Skeletal muscle tissue (tissue), 4 donors: ENCODE data around the gene DOK6. TPM values are rescaled to one million over a fixed set of nuclear protein-coding genes. Genes with fewer than 3 reads are reported as not detected.

ENCODE experiments used
- H3K27ac ChIP-seq: one replicate; pipeline ENCODE4 v1.7.0; 2013; ENCODE audit warnings: mild to moderate bottlenecking, low read depth, low read length, inconsistent platforms
- H3K27me3 ChIP-seq, 3 donors: one replicate each; pipeline ENCODE4 v1.7.0; 2013; ENCODE audit warnings: low read length in 3 of 3; ENCODE audit not compliant: control insufficient read depth in 3 of 3, insufficient read depth in 3 of 3
- H3K36me3 ChIP-seq, 3 donors: one replicate each; pipeline ENCODE4 v1.7.0; 2013; ENCODE audit warnings: low read length in 3 of 3; ENCODE audit not compliant: control insufficient read depth in 3 of 3, insufficient read depth in 3 of 3
- H3K4me1 ChIP-seq, 3 donors: one replicate each; pipeline ENCODE4 v1.7.0; 2013; ENCODE audit warnings: low read length in 3 of 3, mild to moderate bottlenecking in 3 of 3; ENCODE audit not compliant: control insufficient read depth in 3 of 3, insufficient read depth in 3 of 3
- H3K4me3 ChIP-seq, 3 donors: one replicate each; pipeline ENCODE4 v1.7.0; 2013; ENCODE audit warnings: low read length in 3 of 3
- H3K9ac ChIP-seq, 3 donors: one replicate each; pipeline ENCODE4 v1.7.0; 2013; ENCODE audit warnings: low read length in 3 of 3, mild to moderate bottlenecking in 3 of 3, moderate library complexity in 2 of 3, low read depth in 1 of 3
- H3K9me3 ChIP-seq, 3 donors: one replicate each; pipeline ENCODE4 v1.7.0; 2013; ENCODE audit warnings: low read length in 3 of 3; ENCODE audit not compliant: control insufficient read depth in 3 of 3
- total RNA-seq: library from RNA; depleted of rRNA; stranded (reverse); fragments of >200 nt; gene quantifications from one replicate; pipeline ENCODE4 v1.2.3, GENCODE V29; 2014
- donor health status: Osteomylitis.

Gene DOK6
- total RNA-seq, 1 donor from 2014 or later: 3.1 TPM

DNA sequence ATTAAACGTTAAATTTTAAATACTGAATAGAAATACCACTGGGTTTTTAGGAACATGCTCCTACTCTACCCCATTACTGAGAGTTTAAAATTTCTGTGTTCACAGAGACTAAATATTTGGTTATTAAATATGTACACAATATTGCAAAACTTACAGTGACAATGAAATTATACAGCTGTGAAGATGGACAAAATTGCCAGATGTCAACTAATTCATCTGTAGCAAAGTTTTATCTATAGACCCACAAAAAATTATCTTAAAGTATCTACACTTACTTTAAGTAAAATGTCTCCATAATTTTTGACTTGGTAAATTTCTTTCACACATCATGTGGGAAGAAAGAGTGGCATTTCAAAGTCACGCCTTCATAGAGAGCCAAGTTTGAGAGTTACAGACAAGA, 333.8 kb downstream of the DOK6 start:
- no peak overlapping the region for H3K27ac ChIP-seq
- no peaks in the 10 kb centered on the region for H3K9me3 ChIP-seq
- no peaks in the 10 kb centered on the region for H3K36me3 ChIP-seq
- no peaks in the 10 kb centered on the region for H3K4me1 ChIP-seq
- H3K4me3 ChIP-seq: no peak overlapping the region
- H3K27me3 ChIP-seq: no peaks in the 10 kb centered on the region
- no peak overlapping the region for H3K9ac ChIP-seq

DNA sequence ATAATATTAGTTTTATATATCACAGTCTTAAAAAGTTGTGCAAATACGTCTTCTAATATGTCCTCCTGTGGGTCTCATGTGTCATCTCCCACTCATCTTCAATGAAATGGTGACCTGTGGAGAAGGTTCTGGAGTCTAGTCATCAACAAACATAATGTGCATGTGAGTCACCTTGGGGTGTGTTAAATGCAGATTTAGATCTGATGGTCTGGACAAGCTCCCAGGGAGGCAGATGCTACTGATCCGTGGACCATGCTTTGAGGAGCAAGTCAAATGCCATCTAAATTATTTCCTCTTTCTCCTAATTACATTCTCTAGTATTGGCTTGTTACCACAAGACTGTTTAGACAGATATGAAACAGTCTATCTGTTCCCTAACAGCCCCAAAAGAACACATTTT, 336.0 kb downstream of the DOK6 start:
- Histone ChIP-seq H3K27ac (no peak overlapping the region), H3K9ac (no peak overlapping the region)

DNA sequence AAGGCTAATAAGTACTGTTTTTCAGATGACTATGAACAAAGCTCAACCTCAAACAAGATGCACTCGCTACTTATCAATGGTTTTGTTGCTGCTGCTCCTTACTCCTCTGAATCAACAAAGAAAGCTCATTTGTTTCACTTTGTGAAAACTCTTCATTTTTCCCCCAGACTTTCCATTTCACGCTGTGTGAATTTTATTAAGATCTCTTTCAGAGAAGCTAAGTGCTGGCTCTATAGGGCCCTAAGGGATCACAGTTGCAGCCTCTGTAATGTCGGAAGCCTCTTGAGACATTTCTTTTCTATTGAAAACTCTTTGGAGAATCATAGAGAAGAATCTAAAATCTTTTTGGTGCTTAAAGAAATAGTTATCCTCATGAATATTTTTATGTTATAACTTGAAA, 337.2 kb downstream of the DOK6 start:
- H3K27ac ChIP-seq: no peak overlapping the region
- H3K4me1 ChIP-seq: no peaks in the 10 kb centered on the region
- H3K4me3 ChIP-seq: no peak overlapping the region
- H3K9ac ChIP-seq: no peak overlapping the region
- H3K27me3 ChIP-seq: no peaks in the 10 kb centered on the region
- H3K9me3 ChIP-seq: no peaks in the 10 kb centered on the region
- H3K36me3 ChIP-seq: no peaks in the 10 kb centered on the region

More for the DNA sequence above, 336.0 kb downstream of the DOK6 start:
- no peaks in the 10 kb centered on the region for H3K36me3 ChIP-seq
- H3K4me3 ChIP-seq: peak overlapping the region in 1 of 3 donors; percentile 17
- no peaks in the 10 kb centered on the region for H3K9me3 ChIP-seq
- no peaks in the 10 kb centered on the region for H3K4me1 ChIP-seq
- H3K27me3 ChIP-seq: no peaks in the 10 kb centered on the region

DNA sequence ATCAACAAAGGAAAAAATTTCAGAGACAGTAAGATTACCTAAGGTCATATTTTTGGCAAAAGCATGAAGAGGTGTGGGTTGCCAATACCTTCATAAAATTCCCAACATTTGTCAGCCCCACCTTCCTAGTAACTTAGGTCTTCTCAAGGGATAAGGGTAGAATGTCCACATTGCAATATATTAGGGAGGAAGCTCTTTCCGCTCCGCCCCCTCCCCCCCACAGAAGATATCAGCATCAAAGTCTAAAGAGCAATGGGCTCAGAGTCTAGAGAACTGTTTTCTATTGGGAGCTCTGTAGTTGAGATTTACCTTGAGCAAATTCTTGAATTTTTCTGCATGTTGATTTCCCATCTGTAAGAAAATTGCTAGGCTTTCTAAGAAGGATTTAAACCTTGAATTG, 346.7 kb downstream of the DOK6 start:
- Histone ChIP-seq H3K4me3 (no peak overlapping the region), H3K36me3 (no peaks in the 10 kb centered on the region), H3K4me1 (no peaks in the 10 kb centered on the region), H3K27ac (no peak overlapping the region), H3K9me3 (no peaks in the 10 kb centered on the region), H3K9ac (no peak overlapping the region), H3K27me3 (no peaks in the 10 kb centered on the region)

DNA sequence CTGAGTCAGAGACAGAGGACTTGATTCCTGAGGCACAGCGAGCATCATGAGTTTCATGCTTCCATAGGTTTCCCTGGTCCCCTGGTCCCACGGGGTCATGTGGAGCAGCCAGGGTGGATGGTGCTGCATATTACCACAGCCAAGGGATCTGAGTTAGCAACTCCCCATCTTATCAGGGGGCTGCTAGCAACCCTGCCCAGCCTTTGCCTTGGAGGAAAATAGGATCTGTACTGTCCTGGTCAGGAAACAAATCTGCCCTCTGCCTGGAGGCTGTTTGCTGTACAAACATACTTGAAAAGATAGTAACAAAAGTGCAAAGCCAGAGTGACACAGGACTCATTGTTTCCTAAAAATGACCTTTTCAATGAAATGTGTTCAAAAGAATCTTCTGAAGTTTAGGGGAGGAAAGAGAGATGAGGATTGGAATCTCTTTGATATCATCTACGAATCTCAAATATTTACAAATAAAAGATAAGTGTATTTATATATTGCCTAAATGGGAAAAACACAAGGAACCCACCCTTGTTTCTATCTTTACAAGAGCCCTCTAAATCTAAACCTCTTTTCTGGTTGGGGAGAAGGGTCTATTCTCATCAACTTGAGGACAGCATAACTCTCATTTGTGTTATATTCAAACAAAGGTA, 352.2 kb downstream of the DOK6 start:
- H3K9ac ChIP-seq: no peak overlapping the region
- no peaks in the 10 kb centered on the region for H3K27me3 ChIP-seq
- no peaks in the 10 kb centered on the region for H3K9me3 ChIP-seq
- H3K36me3 ChIP-seq: no peaks in the 10 kb centered on the region
- H3K4me3 ChIP-seq: no peak overlapping the region
- no peak overlapping the region for H3K27ac ChIP-seq
- H3K4me1 ChIP-seq: no peaks in the 10 kb centered on the region

DNA sequence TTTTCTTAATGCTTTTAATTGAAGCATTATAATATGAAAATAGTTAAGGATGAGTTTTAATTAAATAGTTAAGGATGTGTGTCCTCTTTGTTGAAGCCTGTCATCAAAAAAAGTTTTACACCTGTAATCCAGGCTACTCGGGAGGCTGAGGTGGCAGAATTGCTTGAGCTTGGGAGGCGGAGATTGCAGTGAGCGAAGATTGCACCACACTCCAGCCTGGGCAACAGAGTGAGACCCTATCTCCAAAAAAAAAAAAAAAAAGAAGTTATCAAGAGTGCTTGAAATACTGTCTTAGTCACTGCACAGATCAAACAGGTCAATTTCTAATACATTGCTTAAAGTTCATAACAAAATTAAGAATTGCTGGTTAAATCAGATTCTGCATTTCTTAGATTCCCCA, 353.4 kb downstream of the DOK6 start:
- H3K27ac ChIP-seq: no peak overlapping the region
- no peaks in the 10 kb centered on the region for H3K36me3 ChIP-seq
- no peaks in the 10 kb centered on the region for H3K9me3 ChIP-seq
- no peaks in the 10 kb centered on the region for H3K27me3 ChIP-seq
- H3K4me1 ChIP-seq: no peaks in the 10 kb centered on the region
- H3K9ac ChIP-seq: no peak overlapping the region
- no peak overlapping the region for H3K4me3 ChIP-seq

DNA sequence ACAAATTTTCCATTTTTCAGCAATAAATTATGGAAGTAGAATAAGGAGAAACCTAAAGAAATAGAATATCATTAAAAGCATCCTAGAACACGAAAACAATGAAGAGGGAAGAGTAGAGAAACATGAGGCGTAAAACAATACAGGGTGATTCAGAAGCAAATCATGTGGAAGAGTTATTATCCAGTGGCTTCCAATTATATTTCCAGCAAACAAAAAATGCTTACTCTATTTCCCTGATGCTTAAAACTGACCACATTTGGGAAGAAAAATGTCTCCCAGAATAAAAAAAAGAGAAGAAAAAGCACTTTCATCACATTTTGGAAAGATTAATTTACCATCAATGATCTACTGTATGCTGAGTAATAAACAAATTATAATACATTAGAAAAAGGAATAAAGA, 354.4 kb downstream of the DOK6 start:
- Histone ChIP-seq H3K9me3 (no peaks in the 10 kb centered on the region), H3K4me1 (no peaks in the 10 kb centered on the region), H3K9ac (no peak overlapping the region), H3K36me3 (no peaks in the 10 kb centered on the region), H3K4me3 (no peak overlapping the region), H3K27ac (no peak overlapping the region), H3K27me3 (no peaks in the 10 kb centered on the region)

DNA sequence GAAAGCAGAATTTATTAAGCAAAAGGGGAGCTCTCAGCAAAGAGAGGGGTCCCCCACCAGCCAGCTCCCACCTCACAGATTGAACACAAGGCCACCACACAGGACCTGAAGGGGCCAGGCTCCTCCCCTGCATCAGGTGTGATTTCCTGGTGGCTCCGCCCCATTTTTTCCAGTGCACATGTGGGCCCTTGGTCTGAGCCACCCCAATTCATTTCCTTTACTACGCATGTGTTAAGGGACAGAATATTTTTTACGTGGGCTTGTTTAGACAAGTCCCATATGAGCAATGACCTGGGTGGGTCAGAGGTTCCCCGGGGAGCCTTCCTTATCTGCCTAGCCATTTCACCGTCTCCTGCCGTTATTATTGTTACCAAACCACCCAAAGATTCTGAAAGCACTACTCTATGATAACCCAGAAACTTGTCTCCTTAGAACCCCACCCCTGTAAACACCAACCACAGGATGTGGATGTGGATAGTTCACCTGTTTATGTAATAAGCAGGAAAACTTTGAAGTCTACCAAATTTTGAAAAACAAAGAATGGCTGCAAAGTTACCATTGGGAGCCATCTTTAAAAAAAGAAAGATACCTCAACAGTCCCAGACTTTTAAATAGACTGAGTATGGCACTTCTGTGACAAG, 355.3 kb downstream of the DOK6 start:
- Histone ChIP-seq H3K9me3 (no peaks in the 10 kb centered on the region), H3K4me1 (no peaks in the 10 kb centered on the region), H3K27me3 (no peaks in the 10 kb centered on the region), H3K36me3 (no peaks in the 10 kb centered on the region), H3K27ac (no peak overlapping the region), H3K9ac (no peak overlapping the region), H3K4me3 (no peak overlapping the region)

DNA sequence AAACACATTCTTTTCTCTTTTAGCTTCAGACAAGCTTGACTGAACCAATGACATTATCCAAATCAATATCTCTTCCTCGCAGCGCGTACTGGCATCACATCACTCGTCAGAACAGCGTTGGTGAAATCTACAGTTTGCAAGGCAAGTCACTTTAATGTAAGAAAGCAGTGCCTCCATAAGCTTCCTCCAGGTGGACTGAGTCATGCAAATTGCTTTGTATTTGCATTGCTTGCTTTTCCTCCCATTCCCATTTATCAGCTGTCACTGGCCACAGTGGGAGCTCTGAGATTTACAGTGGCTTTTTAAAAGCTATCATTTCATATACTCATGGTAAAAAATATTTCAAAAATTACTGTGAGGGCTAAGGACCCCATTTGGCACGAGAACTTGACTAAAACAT, 357.0 kb downstream of the DOK6 start:
- no peak overlapping the region for H3K4me3 ChIP-seq
- H3K9me3 ChIP-seq: no peaks in the 10 kb centered on the region
- H3K36me3 ChIP-seq: no peaks in the 10 kb centered on the region
- H3K27ac ChIP-seq: no peak overlapping the region
- no peaks in the 10 kb centered on the region for H3K4me1 ChIP-seq
- no peak overlapping the region for H3K9ac ChIP-seq
- H3K27me3 ChIP-seq: peaks cover 0 to 2% (median 0%) of the 10 kb centered on the region in 3 donors

DNA sequence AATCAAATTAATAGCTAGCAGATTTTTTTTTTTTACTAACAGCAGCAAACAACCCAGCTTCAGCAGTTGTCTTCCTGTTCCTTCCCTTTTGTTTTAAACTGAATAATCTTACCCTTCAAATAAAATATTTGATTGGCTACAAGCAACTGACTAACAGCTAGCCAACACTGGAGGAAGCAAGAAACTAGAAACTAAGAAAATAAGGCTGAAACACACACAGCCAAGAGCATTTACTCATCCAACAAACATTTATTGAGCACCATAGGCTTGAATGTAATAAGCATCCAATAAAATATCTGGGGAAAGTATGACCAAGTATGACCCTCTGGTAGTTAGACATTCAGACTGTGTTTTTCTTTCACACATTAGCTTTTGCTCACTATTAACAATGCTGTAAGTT, 357.8 kb downstream of the DOK6 start:
- Histone ChIP-seq H3K4me1 (no peaks in the 10 kb centered on the region), H3K27ac (no peak overlapping the region), H3K4me3 (no peak overlapping the region), H3K9ac (no peak overlapping the region), H3K9me3 (no peaks in the 10 kb centered on the region), H3K36me3 (no peaks in the 10 kb centered on the region), H3K27me3 (peaks cover 0 to 2% (median 0%) of the 10 kb centered on the region in 3 donors)
